ENCODE results near the gene ACAP3. TPM values are rescaled to one million over a fixed set of nuclear protein-coding genes. Genes with fewer than 3 reads are reported as not detected.

Gene ACAP3
- total and polyA plus RNA-seq, 10 donors, result 12.6 to 89.7 (median 41.5) TPM

DNA sequence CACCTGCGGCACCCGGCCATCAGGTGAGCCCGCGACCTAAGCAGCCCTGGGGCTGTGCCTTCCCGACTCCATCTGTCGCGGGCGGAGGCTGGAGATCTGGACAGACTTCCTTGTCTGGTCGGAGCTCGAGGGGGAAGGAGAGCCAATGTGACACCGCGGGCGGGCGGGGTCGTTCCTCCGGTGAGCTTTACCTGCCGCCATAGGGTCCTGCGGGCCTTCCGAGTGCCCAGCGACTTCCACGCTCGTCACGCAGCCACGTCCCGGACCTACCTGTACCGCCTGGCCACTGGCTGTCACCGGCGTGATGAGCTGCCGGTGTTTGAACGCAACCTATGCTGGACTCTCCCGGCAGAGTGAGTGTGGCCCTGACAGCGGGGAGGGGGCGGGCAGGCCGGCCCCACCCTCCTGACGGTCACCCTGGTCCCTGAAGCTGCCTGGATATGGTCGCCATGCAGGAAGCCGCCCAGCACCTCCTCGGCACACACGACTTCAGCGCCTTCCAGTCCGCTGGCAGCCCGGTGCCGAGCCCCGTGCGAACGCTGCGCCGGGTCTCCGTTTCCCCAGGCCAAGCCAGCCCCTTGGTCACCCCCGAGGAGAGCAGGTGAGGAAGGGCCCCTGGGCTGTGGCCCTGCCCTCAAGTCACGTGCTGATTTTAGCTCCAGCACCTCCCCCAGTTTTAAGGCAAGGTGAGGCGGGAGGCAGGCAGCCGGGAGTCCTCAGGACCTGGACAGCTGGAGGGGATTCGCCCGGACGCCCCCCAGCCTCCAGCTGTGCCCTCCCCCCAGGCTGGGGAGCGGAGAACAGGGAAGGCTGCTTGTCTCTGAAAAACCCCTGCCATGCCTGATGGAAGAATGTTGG lies 1.8 kb upstream of the ACAP3 start:
- TF ChIP-seq POLR2A (IDR thresholded peaks at IDR 0.05) (no peak), POLR2AphosphoS5 (IDR thresholded peaks at IDR 0.05) (peak in 2 of 3 donors; percentile 18 to 64)
- TF ChIP-seq, protein P1, sequence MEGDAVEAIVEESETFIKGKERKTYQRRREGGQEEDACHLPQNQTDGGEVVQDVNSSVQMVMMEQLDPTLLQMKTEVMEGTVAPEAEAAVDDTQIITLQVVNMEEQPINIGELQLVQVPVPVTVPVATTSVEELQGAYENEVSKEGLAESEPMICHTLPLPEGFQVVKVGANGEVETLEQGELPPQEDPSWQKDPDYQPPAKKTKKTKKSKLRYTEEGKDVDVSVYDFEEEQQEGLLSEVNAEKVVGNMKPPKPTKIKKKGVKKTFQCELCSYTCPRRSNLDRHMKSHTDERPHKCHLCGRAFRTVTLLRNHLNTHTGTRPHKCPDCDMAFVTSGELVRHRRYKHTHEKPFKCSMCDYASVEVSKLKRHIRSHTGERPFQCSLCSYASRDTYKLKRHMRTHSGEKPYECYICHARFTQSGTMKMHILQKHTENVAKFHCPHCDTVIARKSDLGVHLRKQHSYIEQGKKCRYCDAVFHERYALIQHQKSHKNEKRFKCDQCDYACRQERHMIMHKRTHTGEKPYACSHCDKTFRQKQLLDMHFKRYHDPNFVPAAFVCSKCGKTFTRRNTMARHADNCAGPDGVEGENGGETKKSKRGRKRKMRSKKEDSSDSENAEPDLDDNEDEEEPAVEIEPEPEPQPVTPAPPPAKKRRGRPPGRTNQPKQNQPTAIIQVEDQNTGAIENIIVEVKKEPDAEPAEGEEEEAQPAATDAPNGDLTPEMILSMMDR (IDR thresholded peaks at IDR 0.05 in 8 of 11, conservative IDR thresholded peaks at IDR 0.05 in 3 of 11), result no peak
- Histone ChIP-seq H3K4me1 (peaks cover 38 to 56% (median 46%) of the 10 kb centered on the region in 6 donors), H3K4me3 (peak overlapping the region; percentile 82 to 97 (median 86)), H3K27me3 (replicated peaks in 1 of 7) (no peaks in the 10 kb centered on the region), H3K9me3 (no peaks in the 10 kb centered on the region), H3K27ac (peak overlapping the region in 6 of 8 donors; percentile 97 to 99 (median 98)), H3K36me3 (peaks cover 0 to 49% (median 38%) of the 10 kb centered on the region in 6 donors)
- WGBS, 5 donors, result 34 to 81% (median 49%) methylated on average over 35 to 57 of the region's 57 CpGs
- no peak for DNase-seq
- intact Hi-C loops (cut with DNase I; ENCODE audit: low total_unique reads), result no loop called here

DNA sequence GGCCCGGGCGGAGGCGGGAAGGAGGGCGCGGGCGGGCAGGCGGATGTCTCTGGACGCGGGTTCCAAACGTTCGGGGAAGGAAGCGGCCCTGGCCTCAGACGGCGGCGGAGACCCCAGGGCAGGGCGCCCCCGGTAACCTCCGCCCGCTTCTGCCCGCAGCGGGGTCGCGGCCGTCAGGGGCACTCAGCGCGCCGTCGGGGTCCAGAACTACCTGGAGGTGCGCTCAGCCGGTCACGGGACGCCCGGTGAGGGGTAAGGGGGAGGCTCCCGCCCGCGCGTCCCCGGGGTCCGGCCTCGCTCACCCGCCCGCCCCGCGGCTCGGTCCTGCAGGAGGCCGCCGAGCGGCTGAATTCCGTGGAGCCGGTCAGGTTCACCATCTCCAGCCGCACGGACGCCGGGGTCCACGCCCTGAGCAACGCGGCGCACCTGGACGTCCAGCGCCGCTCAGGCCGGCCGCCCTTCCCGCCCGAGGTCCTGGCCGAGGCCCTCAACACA lies 1.1 kb upstream of the ACAP3 start:
- Histone ChIP-seq H3K27ac (peak overlapping the region; percentile 68 to 99 (median 97)), H3K36me3 (peaks cover 0 to 43% (median 32%) of the 10 kb centered on the region in 6 donors), H3K4me1 (peaks cover 40 to 63% (median 51%) of the 10 kb centered on the region in 6 donors), H3K4me3 (peak overlapping the region; percentile 82 to 97 (median 86)), H3K9me3 (no peaks in the 10 kb centered on the region), H3K27me3 (replicated peaks in 1 of 7) (no peaks in the 10 kb centered on the region)
- WGBS, 5 donors, result 0 to 1% (median 0%) methylated on average over 27 to 66 of the region's 66 CpGs
- intact Hi-C loops (cut with DNase I; ENCODE audit: low total_unique reads), result no loop called here
- TF ChIP-seq POLR2AphosphoS5 (IDR thresholded peaks at IDR 0.05), result no peak
- TF ChIP-seq, protein P1 (IDR thresholded peaks at IDR 0.05 in 8 of 11, conservative IDR thresholded peaks at IDR 0.05 in 3 of 11), result no peak
- no peak for TF ChIP-seq POLR2A (IDR thresholded peaks at IDR 0.05)
- no peak for DNase-seq

DNA sequence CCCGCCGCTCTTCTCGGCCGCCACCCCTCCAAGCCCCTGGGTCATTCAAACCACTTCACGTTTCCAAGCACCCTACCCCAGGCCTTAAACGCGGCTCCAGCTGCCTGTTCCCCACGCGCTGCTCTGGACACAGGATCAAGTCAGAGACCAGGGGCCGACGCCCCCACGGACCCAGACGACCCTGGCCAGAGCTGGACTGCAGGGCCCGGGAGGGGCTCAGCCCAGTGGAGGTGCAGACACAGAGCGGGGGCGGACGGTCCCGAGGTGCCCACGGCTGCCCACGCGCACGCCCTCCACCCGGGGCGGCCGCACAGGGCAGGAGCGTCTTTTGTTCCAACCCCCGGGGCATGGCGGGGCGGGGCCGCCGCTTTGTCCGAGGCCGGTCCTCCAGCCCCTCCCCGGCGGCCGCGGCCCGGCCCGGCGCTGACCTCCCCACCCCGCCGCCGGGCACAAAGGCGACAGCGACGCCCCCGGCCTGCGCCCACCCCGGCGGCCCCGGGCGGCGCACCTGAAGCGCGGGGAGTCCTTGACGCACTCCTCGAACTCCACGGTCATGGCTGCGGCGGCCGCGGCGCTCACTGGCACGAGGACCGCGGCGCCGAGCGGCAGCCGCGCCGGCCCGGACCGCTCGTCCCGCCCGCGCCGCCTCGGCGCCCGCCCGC lies 338 bp downstream of the ACAP3 start:
- H3K9me3 ChIP-seq, result no peaks in the 10 kb centered on the region
- no peaks in the 10 kb centered on the region for H3K27me3 ChIP-seq (replicated peaks in 1 of 7)
- TF ChIP-seq POLR2AphosphoS5 (IDR thresholded peaks at IDR 0.05) (no peak), POLR2A (IDR thresholded peaks at IDR 0.05) (no peak)
- TF ChIP-seq, protein P1 (IDR thresholded peaks at IDR 0.05 in 8 of 11, conservative IDR thresholded peaks at IDR 0.05 in 3 of 11), result no peak
- H3K4me3 ChIP-seq, result peak overlapping the region; percentile 62 to 97 (median 86)
- WGBS, 5 donors, result 0 to 6% (median 1%) methylated on average over 17 to 83 of the region's 83 CpGs
- peak; percentile 91 for DNase-seq
- peak overlapping the region in 7 of 8 donors; percentile 95 to 99 (median 97) for H3K27ac ChIP-seq
- peaks cover 0 to 28% (median 18%) of the 10 kb centered on the region in 6 donors for H3K36me3 ChIP-seq
- intact Hi-C loops (cut with DNase I; ENCODE audit: low total_unique reads), result no loop called here
- H3K4me1 ChIP-seq, result peaks cover 40 to 74% (median 54%) of the 10 kb centered on the region in 6 donors
